K562 (cell line): Measurements from ENCODE around the gene FAM50A. TPM values are rescaled to one million over a fixed set of nuclear protein-coding genes. Genes with fewer than 3 reads are reported as not detected.

Experiments
- CEBPG ChIP-seq, 3 experiments: fragments of 200-800 bp in 1 of 3; sonication (Bioruptor generic) in 1 of 3; sonication (generic) in 1 of 3; formaldehyde crosslinking in 1 of 3; IDR thresholded peaks in 2 of 3; conservative IDR thresholded peaks in 1 of 3; 2 replicates each; pipeline versions ENCODE4 v1.6.1 to v1.8.0; 2016 to 2022; ENCODE audit warnings: missing compliant biosample characterization in 2 of 3, missing genetic modification characterization in 2 of 3, mild to moderate bottlenecking in 1 of 3, missing genetic modification reagents in 1 of 3
- DIDO1 ChIP-seq: fragments of 450-650 bp; IDR thresholded peaks from 2 replicates; pipeline ENCODE4 v1.6.1; 2016; ENCODE audit warnings: low read depth, missing biosample characterization, missing genetic modification characterization
- FOXO4 ChIP-seq: fragments of 450-650 bp; formaldehyde crosslinking; IDR thresholded peaks from 2 replicates; pipeline ENCODE4 v1.4.0; 2020; ENCODE audit warnings: mild to moderate bottlenecking, moderate library complexity
- RBBP5 ChIP-seq: fragments of 200-600 bp; sonication (generic); IDR thresholded peaks from 2 replicates; pipeline ENCODE4 v1.6.1; 2012; ENCODE audit warnings: borderline replicate concordance, mild to moderate bottlenecking, low read length, control low read depth, inconsistent platforms; ENCODE audit not compliant: insufficient read depth, poor library complexity, severe bottlenecking
- RBM14 ChIP-seq: fragments of 200-400 bp; formaldehyde crosslinking; IDR thresholded peaks from 2 replicates; pipeline ENCODE4 v1.6.1; 2018; ENCODE audit warnings: low read depth, mild to moderate bottlenecking, low read length, moderate library complexity, borderline replicate concordance; ENCODE audit not compliant: insufficient read depth
- SRSF9 ChIP-seq: fragments of 200-400 bp; formaldehyde crosslinking; IDR thresholded peaks from 2 replicates; pipeline ENCODE4 v1.6.1; 2017; ENCODE audit warnings: low read depth, low read length, borderline replicate concordance
- ZBTB5 ChIP-seq: fragments of 450-650 bp; IDR thresholded peaks from 2 replicates; pipeline ENCODE4 v1.6.1; 2017; ENCODE audit warnings: antibody characterized with exemption
- ZNF318 ChIP-seq, 2 experiments: fragments of 450-650 bp; IDR thresholded peaks; 2 replicates each; pipeline ENCODE4 v1.6.1; 2016; ENCODE audit warnings: mild to moderate bottlenecking in 2 of 2, borderline replicate concordance in 1 of 2, low read depth in 1 of 2, moderate library complexity in 1 of 2
- ZNF395 ChIP-seq: fragments of 200-800 bp; sonication (Bioruptor generic); IDR thresholded peaks from 2 replicates; pipeline ENCODE4 v1.6.1; 2017; ENCODE audit warnings: missing genetic modification characterization, missing compliant biosample characterization
- ZSCAN29 ChIP-seq: fragments of 450-650 bp; IDR thresholded peaks from 2 replicates; pipeline ENCODE4 v1.6.1; 2017
- polyA plus RNA-seq, 8 experiments: library from polyadenylated mRNA; depleted of rRNA in 4 of 8; stranded (reverse) in 5 of 8; unstranded in 3 of 8; fragments of >200 nt; fragmentation: Nextera tagmentation in 2 of 8; fragmentation: Illumina TruSeq in 1 of 8; extraction: Ambion mirVana in 2 of 8; extraction: Trizol in 1 of 8; gene quantifications; 2 replicates each; pipeline versions ENCODE4 v1.2.1 to v1.2.3, GENCODE V29; 2011 to 2014; ENCODE audit warnings: inconsistent platforms in 1 of 8, missing spikeins in 1 of 8
- total RNA-seq, 7 experiments: library from RNA; depleted of rRNA in 6 of 7; stranded (reverse); fragments of >200 nt in 6 of 7; fragmentation: Illumina TruSeq in 2 of 7; extraction: Trizol in 2 of 7; gene quantifications; 2 replicates each; pipeline versions ENCODE4 v1.2.1 to v1.2.3, GENCODE V29; 2011 to 2021; ENCODE audit warnings: low replicate concordance in 1 of 7

Gene FAM50A
- total and polyA plus RNA-seq, 9 of the 15 experiments (the other 6 are each of a cell fraction or from before 2014, with no cell fraction given): 4.4 to 114 (median 67.3) TPM

GRCh38 chrX:154477891-154478477 is 34.0 kb downstream of the FAM50A start (continued):
- TF ChIP-seq ZNF318 (IDR thresholded peaks at IDR 0.05; ENCODE audit: borderline replicate concordance in 1 of 2, low read depth in 1 of 2): no peak
- no peak for TF ChIP-seq ZBTB5
- no peak for TF ChIP-seq ZSCAN29
- TF ChIP-seq RBM14: no peak
- TF ChIP-seq ZNF395 (CRISPR knock-in tag): no peak
- TF ChIP-seq SRSF9: no peak
- TF ChIP-seq DIDO1: no peak
- no peak for TF ChIP-seq FOXO4 (CRISPR knock-in tag)
- TF ChIP-seq CEBPG (CRISPR knock-in tag; IDR thresholded peaks at IDR 0.05): no peak
- no peak for TF ChIP-seq CEBPG (tag; conservative IDR thresholded peaks at IDR 0.05 in 1 of 2, IDR thresholded peaks at IDR 0.05 in 1 of 2)
- peak; percentile 31 for TF ChIP-seq RBBP5
